ENCODE measurements around the gene PTPRR.

The PTPRR gene

GRCh38 chr12:70920251-70920851 lies at the start of gene PTPRR:
PTPRR (minus strand) TSS chr12:70920738; CDS start chr12:70920390, 348 bp downstream.
- no peak for DNase-seq (ENCODE audit: low read depth)

- no peak for DNase-seq (ENCODE audit: low read depth)
Measured at GRCh38 chr12:70966996-70967790, 46.7 kb upstream of the PTPRR start.

- DNase-seq (ENCODE audit: low read depth) = no peak
Measured at GRCh38 chr12:70966046-70966445, 45.5 kb upstream of the PTPRR start.

- no peak for DNase-seq (ENCODE audit: low read depth)
Measured at GRCh38 chr12:70964867-70965510, 44.5 kb upstream of the PTPRR start.

- DNase-seq (ENCODE audit: low read depth) = no peak
Measured at GRCh38 chr12:70963081-70963660, 42.6 kb upstream of the PTPRR start.

- no peak for DNase-seq (ENCODE audit: low read depth)
Measured at GRCh38 chr12:70962226-70962794, 41.8 kb upstream of the PTPRR start.

GRCh38 chr12:70960484-70960883 lies 39.9 kb upstream of the PTPRR start:
- DNase-seq (ENCODE audit: low read depth) = no peak

- DNase-seq (ENCODE audit: low read depth) = no peak
Measured at GRCh38 chr12:70955415-70955814, 34.9 kb upstream of the PTPRR start.

GRCh38 chr12:70950451-70950850 lies 29.9 kb upstream of the PTPRR start:
- no peak for DNase-seq (ENCODE audit: low read depth)

- no peak for DNase-seq (ENCODE audit: low read depth)
Measured at GRCh38 chr12:70948976-70949336, 28.4 kb upstream of the PTPRR start.

GRCh38 chr12:70948236-70948975 lies 27.9 kb upstream of the PTPRR start:
- no peak for DNase-seq (ENCODE audit: low read depth)

GRCh38 chr12:70936203-70936813 lies 15.8 kb upstream of the PTPRR start:
- DNase-seq (ENCODE audit: low read depth) = no peak

GRCh38 chr12:70933133-70933532 lies 12.6 kb upstream of the PTPRR start:
- no peak for DNase-seq (ENCODE audit: low read depth)

- no peak for DNase-seq (ENCODE audit: low read depth)
Measured at GRCh38 chr12:70929029-70929428, 8.5 kb upstream of the PTPRR start.

- no peak for DNase-seq (ENCODE audit: low read depth)
Measured at GRCh38 chr12:70928071-70928470, 7.5 kb upstream of the PTPRR start.

GRCh38 chr12:70927356-70927755 lies 6.8 kb upstream of the PTPRR start:
- DNase-seq (ENCODE audit: low read depth) = no peak

- no peak for DNase-seq (ENCODE audit: low read depth)
Measured at GRCh38 chr12:70925539-70925938, 5.0 kb upstream of the PTPRR start.

GRCh38 chr12:70920891-70921290 lies 353 bp upstream of the PTPRR start:
- no peak for DNase-seq (ENCODE audit: low read depth)

- no peak for DNase-seq (ENCODE audit: low read depth)
Measured at GRCh38 chr12:70919597-70920035, 922 bp downstream of the PTPRR start.

- DNase-seq (ENCODE audit: low read depth) = no peak
Measured at GRCh38 chr12:70919176-70919575, 1.4 kb downstream of the PTPRR start.

GRCh38 chr12:70918321-70918720 lies 2.2 kb downstream of the PTPRR start:
- no peak for DNase-seq (ENCODE audit: low read depth)

Data from activated T-helper 1 cell treated with Interleukin-2 at 50 U/mL for 16 hours (primary cell).